Measurements from ENCODE around the gene IQGAP2.

IQGAP2 gene

DNA sequence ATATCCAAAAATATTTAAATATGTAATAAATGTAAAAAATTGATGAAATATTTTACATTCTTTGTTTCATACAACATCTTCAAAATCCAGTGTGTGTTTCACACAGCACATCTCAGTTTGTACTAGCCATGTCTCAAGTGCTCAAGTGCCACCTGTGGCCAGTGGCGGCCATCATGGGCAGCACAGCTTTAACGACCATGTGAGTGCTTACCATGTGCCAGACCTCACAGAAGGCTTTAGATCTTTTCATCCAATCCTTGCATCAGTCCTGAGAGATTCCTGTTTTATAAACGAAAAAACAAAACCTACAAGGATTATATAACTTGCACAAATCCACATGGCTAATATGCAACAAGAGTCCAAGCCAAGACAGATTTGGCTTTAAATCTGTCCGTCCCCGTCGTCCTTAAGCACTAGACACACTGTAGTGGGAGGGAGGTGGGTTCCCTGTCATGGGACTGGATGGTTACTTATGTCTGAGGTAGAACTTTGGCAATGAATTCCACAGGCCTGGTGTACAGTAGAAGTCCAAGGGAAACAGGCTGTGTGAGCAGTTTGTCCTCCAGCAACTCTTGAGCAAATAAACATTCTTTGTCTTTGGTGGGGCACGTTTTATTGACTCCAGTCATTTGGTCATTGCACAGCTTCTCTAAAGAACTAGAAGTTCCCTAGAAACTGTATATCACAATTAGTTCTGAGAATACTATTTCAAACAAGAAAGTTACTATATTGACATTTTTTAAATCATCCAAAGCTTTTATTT is 287.8 kb downstream of the IQGAP2 start:
- Histone ChIP-seq H3K4me3 (ENCODE audit: low read length) (peak overlapping the region; percentile 5), H3K27me3 (replicated peaks; ENCODE audit: control insufficient read depth, insufficient read depth, low read length) (no peaks in the 10 kb centered on the region), H3K9ac (ENCODE audit: low read length) (peak overlapping the region; percentile 67), H3K4me1 (ENCODE audit: control insufficient read depth, insufficient read depth, low read length) (peaks cover 41% of the 10 kb centered on the region), H3K36me3 (ENCODE audit: control insufficient read depth, insufficient read depth, low read length, severe bottlenecking) (no peaks in the 10 kb centered on the region), H3K9me3 (ENCODE audit: control insufficient read depth, low read length) (no peaks in the 10 kb centered on the region)
- DNase-seq (ENCODE audit: low read depth) = peak; percentile 83

DNA sequence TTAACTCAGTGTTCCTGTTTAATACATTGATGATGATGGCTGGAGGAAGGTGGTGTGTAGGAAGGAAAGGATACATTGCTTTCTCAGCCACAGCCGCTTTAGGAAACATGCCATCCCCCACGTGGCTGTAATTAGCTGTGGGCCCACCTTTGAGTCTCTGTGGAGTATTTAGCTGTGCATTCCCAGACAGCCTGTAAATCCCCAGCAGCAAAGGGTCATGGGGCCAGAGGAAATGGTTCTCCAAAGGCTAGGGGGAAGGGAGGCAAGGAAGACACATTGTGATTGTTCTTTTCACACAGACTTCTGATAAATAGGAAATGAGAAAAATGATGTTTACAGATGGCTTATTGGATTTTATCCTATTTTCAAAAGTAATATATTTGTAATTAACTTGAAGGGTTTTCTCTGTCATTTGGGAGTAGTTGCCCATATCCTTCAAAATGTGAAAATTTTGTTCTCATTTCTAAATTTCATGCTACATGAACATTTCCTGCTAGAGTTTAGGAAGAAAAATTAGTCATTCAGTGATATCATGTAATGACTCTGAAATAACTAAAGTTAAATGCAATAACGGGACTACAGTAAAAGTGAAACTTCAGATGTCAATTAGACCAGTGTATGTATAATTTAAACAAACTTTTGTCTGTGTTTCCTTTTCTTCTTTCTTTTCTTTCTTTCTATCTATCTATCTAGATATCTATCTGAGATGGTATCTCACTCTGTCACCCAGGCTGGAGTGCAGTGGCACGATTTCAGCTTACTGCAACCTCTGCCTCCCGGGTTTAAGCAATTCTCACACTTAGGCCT is 288.6 kb downstream of the IQGAP2 start:
- Histone ChIP-seq H3K36me3 (ENCODE audit: control insufficient read depth, insufficient read depth, low read length, severe bottlenecking) (no peaks in the 10 kb centered on the region), H3K9me3 (ENCODE audit: control insufficient read depth, low read length) (no peaks in the 10 kb centered on the region), H3K9ac (ENCODE audit: low read length) (peak overlapping the region; percentile 67), H3K27me3 (replicated peaks; ENCODE audit: control insufficient read depth, insufficient read depth, low read length) (no peaks in the 10 kb centered on the region), H3K4me3 (ENCODE audit: low read length) (peak overlapping the region; percentile 15), H3K4me1 (ENCODE audit: control insufficient read depth, insufficient read depth, low read length) (peaks cover 44% of the 10 kb centered on the region)
- peak; percentile 63 for DNase-seq (ENCODE audit: low read depth)

GRCh38 chr5:76692274-76692540 is 289.1 kb downstream of the IQGAP2 start:
- peak overlapping the region; percentile 67 for H3K9ac ChIP-seq (ENCODE audit: low read length)
- no peaks in the 10 kb centered on the region for H3K9me3 ChIP-seq (ENCODE audit: control insufficient read depth, low read length)
- H3K36me3 ChIP-seq (ENCODE audit: control insufficient read depth, insufficient read depth, low read length, severe bottlenecking) = no peaks in the 10 kb centered on the region
- H3K27me3 ChIP-seq (replicated peaks; ENCODE audit: control insufficient read depth, insufficient read depth, low read length) = no peaks in the 10 kb centered on the region
- H3K4me1 ChIP-seq (ENCODE audit: control insufficient read depth, insufficient read depth, low read length) = peaks cover 44% of the 10 kb centered on the region
- DNase-seq (ENCODE audit: low read depth) = no peak
- H3K4me3 ChIP-seq (ENCODE audit: low read length) = peak overlapping the region; percentile 15

DNA sequence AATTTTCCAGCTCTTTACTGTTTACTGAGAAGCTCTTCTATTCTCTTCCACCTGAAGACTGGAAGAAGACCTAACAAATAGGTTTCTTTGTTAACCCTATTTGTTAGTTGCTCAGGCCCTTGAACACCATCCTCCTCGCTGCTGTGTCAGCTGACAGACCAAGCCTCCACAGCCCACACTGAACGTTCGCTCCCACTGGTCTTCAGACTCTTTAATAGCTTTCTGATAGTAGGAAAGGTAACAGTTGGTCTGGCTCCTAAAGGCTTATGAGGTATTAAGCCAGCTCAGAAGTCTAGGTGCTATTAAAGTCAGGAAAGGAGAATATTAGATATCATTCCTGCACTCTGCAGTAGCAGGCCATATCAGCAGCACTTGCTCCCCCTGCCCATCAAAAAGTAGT is 289.6 kb downstream of the IQGAP2 start:
- H3K36me3 ChIP-seq (ENCODE audit: control insufficient read depth, insufficient read depth, low read length, severe bottlenecking) = no peaks in the 10 kb centered on the region
- no peak for DNase-seq (ENCODE audit: low read depth)
- H3K27me3 ChIP-seq (replicated peaks; ENCODE audit: control insufficient read depth, insufficient read depth, low read length) = no peaks in the 10 kb centered on the region
- H3K4me1 ChIP-seq (ENCODE audit: control insufficient read depth, insufficient read depth, low read length) = peaks cover 44% of the 10 kb centered on the region
- H3K4me3 ChIP-seq (ENCODE audit: low read length) = no peak overlapping the region
- no peaks in the 10 kb centered on the region for H3K9me3 ChIP-seq (ENCODE audit: control insufficient read depth, low read length)
- H3K9ac ChIP-seq (ENCODE audit: low read length) = peak overlapping the region; percentile 67

- DNase-seq (ENCODE audit: low read depth) = no peak
- H3K4me1 ChIP-seq (ENCODE audit: control insufficient read depth, insufficient read depth, low read length) = peaks cover 43% of the 10 kb centered on the region
- H3K36me3 ChIP-seq (ENCODE audit: control insufficient read depth, insufficient read depth, low read length, severe bottlenecking) = no peaks in the 10 kb centered on the region
- H3K27me3 ChIP-seq (replicated peaks; ENCODE audit: control insufficient read depth, insufficient read depth, low read length) = no peaks in the 10 kb centered on the region
- no peak overlapping the region for H3K4me3 ChIP-seq (ENCODE audit: low read length)
- H3K9me3 ChIP-seq (ENCODE audit: control insufficient read depth, low read length) = no peaks in the 10 kb centered on the region
- H3K9ac ChIP-seq (ENCODE audit: low read length) = no peak overlapping the region
These were observed 290.1 kb downstream of the IQGAP2 start for GRCh38 chr5:76693141-76693540.

GRCh38 chr5:76694317-76694716 is 291.2 kb downstream of the IQGAP2 start:
- no peaks in the 10 kb centered on the region for H3K27me3 ChIP-seq (replicated peaks; ENCODE audit: control insufficient read depth, insufficient read depth, low read length)
- H3K9me3 ChIP-seq (ENCODE audit: control insufficient read depth, low read length) = no peaks in the 10 kb centered on the region
- H3K4me1 ChIP-seq (ENCODE audit: control insufficient read depth, insufficient read depth, low read length) = peaks cover 33% of the 10 kb centered on the region
- H3K36me3 ChIP-seq (ENCODE audit: control insufficient read depth, insufficient read depth, low read length, severe bottlenecking) = no peaks in the 10 kb centered on the region
- DNase-seq (ENCODE audit: low read depth) = no peak
- no peak overlapping the region for H3K9ac ChIP-seq (ENCODE audit: low read length)
- H3K4me3 ChIP-seq (ENCODE audit: low read length) = no peak overlapping the region

- Histone ChIP-seq H3K4me1 (ENCODE audit: control insufficient read depth, insufficient read depth, low read length) (peaks cover 22% of the 10 kb centered on the region), H3K27me3 (replicated peaks; ENCODE audit: control insufficient read depth, insufficient read depth, low read length) (no peaks in the 10 kb centered on the region), H3K9me3 (ENCODE audit: control insufficient read depth, low read length) (no peaks in the 10 kb centered on the region), H3K9ac (ENCODE audit: low read length) (no peak overlapping the region), H3K36me3 (ENCODE audit: control insufficient read depth, insufficient read depth, low read length, severe bottlenecking) (no peaks in the 10 kb centered on the region), H3K4me3 (ENCODE audit: low read length) (no peak overlapping the region)
- DNase-seq (ENCODE audit: low read depth) = no peak
These were observed 292.3 kb downstream of the IQGAP2 start for GRCh38 chr5:76695346-76695745.

- Histone ChIP-seq H3K4me1 (ENCODE audit: control insufficient read depth, insufficient read depth, low read length) (peaks cover 22% of the 10 kb centered on the region), H3K36me3 (ENCODE audit: control insufficient read depth, insufficient read depth, low read length, severe bottlenecking) (no peaks in the 10 kb centered on the region), H3K4me3 (ENCODE audit: low read length) (no peak overlapping the region), H3K27me3 (replicated peaks; ENCODE audit: control insufficient read depth, insufficient read depth, low read length) (no peaks in the 10 kb centered on the region), H3K9me3 (ENCODE audit: control insufficient read depth, low read length) (no peaks in the 10 kb centered on the region), H3K9ac (ENCODE audit: low read length) (no peak overlapping the region)
- DNase-seq (ENCODE audit: low read depth) = no peak
These were observed 293.2 kb downstream of the IQGAP2 start for GRCh38 chr5:76696251-76696650.

DNA sequence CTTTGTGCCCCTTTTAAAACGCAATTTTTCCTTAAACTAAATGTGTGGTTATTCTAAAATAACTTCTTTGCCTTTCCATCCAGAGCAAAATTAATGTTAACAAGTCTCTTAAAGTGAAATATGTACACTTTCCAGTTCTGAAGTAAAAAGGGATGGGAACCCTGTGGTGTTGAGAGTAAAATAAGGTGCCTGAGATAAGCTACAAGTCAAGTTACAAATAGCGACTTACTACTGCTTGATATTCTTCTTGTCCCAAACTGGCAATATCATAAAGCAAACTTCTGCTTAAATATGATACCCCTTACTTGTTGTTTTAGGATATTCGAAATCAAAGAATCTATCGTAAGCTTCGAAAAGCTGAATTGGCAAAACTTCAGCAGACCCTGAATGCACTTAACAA is 294.6 kb downstream of the IQGAP2 start:
- H3K36me3 ChIP-seq (ENCODE audit: control insufficient read depth, insufficient read depth, low read length, severe bottlenecking) = no peaks in the 10 kb centered on the region
- H3K4me3 ChIP-seq (ENCODE audit: low read length) = no peak overlapping the region
- no peak overlapping the region for H3K9ac ChIP-seq (ENCODE audit: low read length)
- H3K27me3 ChIP-seq (replicated peaks; ENCODE audit: control insufficient read depth, insufficient read depth, low read length) = no peaks in the 10 kb centered on the region
- no peaks in the 10 kb centered on the region for H3K9me3 ChIP-seq (ENCODE audit: control insufficient read depth, low read length)
- no peak for DNase-seq (ENCODE audit: low read depth)
- peaks cover 14% of the 10 kb centered on the region for H3K4me1 ChIP-seq (ENCODE audit: control insufficient read depth, insufficient read depth, low read length)

GRCh38 chr5:76700571-76700970 is 297.5 kb downstream of the IQGAP2 start:
- H3K36me3 ChIP-seq (ENCODE audit: control insufficient read depth, insufficient read depth, low read length, severe bottlenecking) = no peaks in the 10 kb centered on the region
- no peaks in the 10 kb centered on the region for H3K9me3 ChIP-seq (ENCODE audit: control insufficient read depth, low read length)
- H3K4me3 ChIP-seq (ENCODE audit: low read length) = no peak overlapping the region
- H3K9ac ChIP-seq (ENCODE audit: low read length) = no peak overlapping the region
- no peaks in the 10 kb centered on the region for H3K27me3 ChIP-seq (replicated peaks; ENCODE audit: control insufficient read depth, insufficient read depth, low read length)
- peaks cover 14% of the 10 kb centered on the region for H3K4me1 ChIP-seq (ENCODE audit: control insufficient read depth, insufficient read depth, low read length)
- DNase-seq (ENCODE audit: low read depth) = no peak

DNA sequence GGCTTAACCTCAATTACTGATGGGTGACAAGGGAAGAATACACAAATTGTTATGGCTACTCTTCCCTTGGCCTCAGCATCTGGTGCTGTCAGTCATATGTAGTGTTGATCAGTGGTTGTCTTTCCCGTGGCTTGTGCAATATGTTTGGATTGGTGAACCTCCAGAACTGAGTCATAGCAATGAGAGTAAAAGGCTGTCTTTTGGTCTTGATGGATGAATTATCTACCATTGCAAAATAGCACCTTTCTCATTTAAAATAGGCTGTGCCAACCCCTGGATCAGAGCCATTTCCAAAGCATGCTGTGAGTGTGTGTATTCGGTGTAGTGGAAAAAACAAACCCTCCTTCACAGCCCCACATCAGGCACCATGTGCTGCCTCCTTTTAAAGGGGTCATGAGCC is 298.2 kb downstream of the IQGAP2 start:
- no peak overlapping the region for H3K9ac ChIP-seq (ENCODE audit: low read length)
- H3K9me3 ChIP-seq (ENCODE audit: control insufficient read depth, low read length) = no peaks in the 10 kb centered on the region
- no peaks in the 10 kb centered on the region for H3K27me3 ChIP-seq (replicated peaks; ENCODE audit: control insufficient read depth, insufficient read depth, low read length)
- peaks cover 11% of the 10 kb centered on the region for H3K4me1 ChIP-seq (ENCODE audit: control insufficient read depth, insufficient read depth, low read length)
- H3K36me3 ChIP-seq (ENCODE audit: control insufficient read depth, insufficient read depth, low read length, severe bottlenecking) = no peaks in the 10 kb centered on the region
- H3K4me3 ChIP-seq (ENCODE audit: low read length) = no peak overlapping the region
- peak; percentile 82 for DNase-seq (ENCODE audit: low read depth)
